Stimulated activated CD8-positive, alpha-beta memory T cell treated with anti-CD3 and anti-CD28 coated beads, Interleukin-4, amount 100 ng/mL, for 24 hours (primary cell): Measurements from ENCODE around the gene HNRNPA1.
"Not testable (repeated sequence)": the region's sequence is repeated elsewhere in the genome, so short reads cannot be mapped to it uniquely, and the experiment has no call there.

ENCODE experiments used
- DNase-seq: peaks from one replicate; pipeline ENCODE4 v3.0.0-alpha.2; 2020; ENCODE audit warnings: low read depth

HNRNPA1 gene

GRCh38 chr12:54276368-54276767, 4.2 kb upstream of the HNRNPA1 start:
- DNase-seq = no peak

- no peak for DNase-seq
These were observed 2.7 kb upstream of the HNRNPA1 start for GRCh38 chr12:54277823-54278276.

GRCh38 chr12:54279227-54279631, 1.3 kb upstream of the HNRNPA1 start:
- DNase-seq = no peak

GRCh38 chr12:54279632-54280467, 676 bp upstream of the HNRNPA1 start, which contains the start of gene CBX5:
CBX5 (minus strand) TSS chr12:54280122; CDS start chr12:54257650, 22,472 bp downstream.
- DNase-seq = peak; percentile 99

- DNase-seq = not testable (repeated sequence)
These were observed 724 bp downstream of the HNRNPA1 start for GRCh38 chr12:54281261-54281638.

- not testable (repeated sequence) for DNase-seq
These were observed 1.2 kb downstream of the HNRNPA1 start for GRCh38 chr12:54281694-54282093.

- peak; percentile 28 for DNase-seq
These were observed 2.5 kb downstream of the HNRNPA1 start for GRCh38 chr12:54282949-54283593.

- DNase-seq = not testable (repeated sequence)
These were observed 3.7 kb downstream of the HNRNPA1 start for GRCh38 chr12:54284070-54284780.

- DNase-seq = no peak
These were observed 4.9 kb downstream of the HNRNPA1 start for GRCh38 chr12:54285150-54286041.

- no peak for DNase-seq
These were observed 5.8 kb downstream of the HNRNPA1 start for GRCh38 chr12:54286042-54287030.

- DNase-seq = no peak
These were observed 7.0 kb downstream of the HNRNPA1 start for GRCh38 chr12:54287261-54288157.

- DNase-seq = no peak
These were observed 11.8 kb downstream of the HNRNPA1 start for GRCh38 chr12:54292083-54292930.

GRCh38 chr12:54292931-54293241, 12.4 kb downstream of the HNRNPA1 start:
- DNase-seq = no peak

- DNase-seq = peak; percentile 37
These were observed 13.8 kb downstream of the HNRNPA1 start for GRCh38 chr12:54294152-54294952.

- no peak for DNase-seq
These were observed 14.5 kb downstream of the HNRNPA1 start for GRCh38 chr12:54294953-54295566.

- DNase-seq = no peak
These were observed 16.0 kb downstream of the HNRNPA1 start for GRCh38 chr12:54296393-54297099.

GRCh38 chr12:54298904-54299303, 18.4 kb downstream of the HNRNPA1 start:
- DNase-seq = no peak
